Hematopoietic multipotent progenitor cell treated with erythropoietin and hydrocortisone succinate and interleukin-3 and kit ligand, for 8 days (in vitro differentiated cells): ENCODE data around the gene TP53TG5.
A peak's percentile ranks its signal among the peaks of the same experiment; 100 is the strongest.

Experiments used
- DNase-seq: peaks from one replicate; pipeline ENCODE4 v3.0.0-alpha.2; 2015

TP53TG5 gene

DNA sequence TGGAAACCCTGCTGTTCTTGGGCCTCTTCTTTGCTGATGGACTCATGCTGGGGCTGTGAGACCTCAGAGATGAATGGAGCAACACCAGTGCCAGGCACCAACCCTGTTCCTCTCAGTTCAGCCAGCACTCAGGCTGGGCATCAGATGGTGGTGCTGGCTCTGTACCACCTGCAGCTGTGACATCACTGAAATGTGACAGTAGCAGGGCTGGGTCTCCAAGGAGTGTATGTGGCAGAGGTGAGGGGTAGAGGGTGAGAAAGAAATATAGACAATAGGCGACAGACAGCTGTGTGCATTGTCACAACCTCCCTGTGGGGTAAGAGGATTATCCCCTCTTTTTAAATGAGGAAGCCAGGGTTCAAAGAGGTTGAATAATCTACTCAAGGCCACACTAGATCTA is at the start of gene TP53TG5:
TSS of gene TP53TG5 (minus strand) at position 135 of the 400 bp plus-strand sequence. CDS start at position 46, 89 bp downstream.
- DNase-seq = no peak

DNA sequence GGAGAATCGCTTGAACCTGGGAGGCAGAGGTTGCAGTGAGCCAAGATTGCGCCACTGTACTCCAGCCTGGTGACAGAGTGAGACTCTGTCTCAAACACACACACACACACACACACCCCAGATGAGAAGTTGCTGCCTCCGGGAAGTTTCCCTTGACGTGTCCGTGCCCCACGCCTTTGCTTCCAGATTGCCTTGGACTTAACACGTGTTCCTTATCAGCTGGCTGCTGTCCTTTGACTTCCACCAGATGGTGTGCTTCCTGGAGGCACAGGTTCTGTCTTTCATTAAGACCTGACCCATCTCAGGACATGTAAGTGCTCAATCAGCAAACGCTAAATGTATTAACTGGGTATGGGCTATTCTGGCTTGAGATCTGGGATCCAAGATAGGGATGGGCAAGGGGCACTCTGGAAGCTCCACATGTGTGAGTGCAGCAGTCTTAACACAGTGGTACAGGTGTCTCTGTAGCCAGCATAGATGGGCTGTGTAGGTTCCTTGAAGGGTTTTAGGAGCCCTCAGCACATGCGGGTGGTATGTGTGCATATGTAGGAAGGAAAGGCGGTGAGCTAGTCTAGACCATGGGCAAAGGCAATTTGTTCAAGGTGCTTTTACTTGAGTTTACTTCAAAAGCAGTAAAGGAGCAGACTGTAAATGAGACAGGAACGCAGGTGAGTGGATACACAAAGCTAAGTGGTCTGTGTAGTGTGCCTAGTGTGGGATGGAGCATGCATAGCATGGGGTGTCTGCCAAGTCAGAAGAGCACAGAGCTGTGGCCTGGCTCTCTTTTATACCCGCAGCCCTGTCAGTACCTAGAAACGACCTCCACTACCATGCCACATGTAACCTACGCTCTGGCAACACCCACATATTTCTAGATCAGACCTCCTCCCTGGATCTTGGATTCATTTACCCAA is 49.4 kb upstream of the TP53TG5 start:
- DNase-seq = peak; percentile 35

- no peak for DNase-seq
Observed at GRCh38 chr20:45426320-45427016, 48.3 kb upstream of the TP53TG5 start.

DNA sequence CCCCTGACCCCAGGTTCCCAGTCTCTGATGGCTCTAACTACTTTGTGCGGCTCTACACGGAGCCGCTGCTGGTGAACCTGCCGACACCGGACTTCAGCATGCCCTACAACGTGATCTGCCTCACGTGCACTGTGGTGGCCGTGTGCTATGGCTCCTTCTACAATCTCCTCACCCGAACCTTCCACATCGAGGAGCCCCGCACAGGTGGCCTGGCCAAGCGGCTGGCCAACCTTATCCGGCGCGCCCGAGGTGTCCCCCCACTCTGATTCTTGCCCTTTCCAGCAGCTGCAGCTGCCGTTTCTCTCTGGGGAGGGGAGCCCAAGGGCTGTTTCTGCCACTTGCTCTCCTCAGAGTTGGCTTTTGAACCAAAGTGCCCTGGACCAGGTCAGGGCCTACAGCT is 47.4 kb upstream of the TP53TG5 start:
- DNase-seq = no peak

GRCh38 chr20:45423700-45424099 is 45.6 kb upstream of the TP53TG5 start:
- no peak for DNase-seq

DNA sequence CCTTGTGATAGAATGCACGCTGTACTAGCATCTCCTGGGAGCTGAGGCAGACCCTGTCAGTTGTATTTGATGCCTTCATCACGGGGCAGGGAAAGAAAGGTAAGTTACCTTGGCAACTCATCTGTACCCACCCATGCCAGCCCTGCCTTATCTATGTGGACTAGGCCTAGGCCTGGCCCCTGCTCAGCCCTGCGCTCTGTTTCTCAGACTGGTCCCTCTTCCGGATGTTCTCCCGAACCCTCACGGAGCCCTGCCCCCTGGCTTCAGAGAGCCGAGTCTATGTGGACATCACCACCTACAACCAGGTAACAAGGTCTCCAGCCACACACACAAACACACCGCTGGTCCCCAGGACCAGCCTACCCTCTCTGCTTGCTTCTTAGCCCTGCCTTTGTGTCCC is 42.0 kb upstream of the TP53TG5 start:
- no peak for DNase-seq

- DNase-seq = peak; percentile 89
Observed at GRCh38 chr20:45419188-45420091, 41.3 kb upstream of the TP53TG5 start.

- no peak for DNase-seq
Observed at GRCh38 chr20:45416917-45417316, 38.8 kb upstream of the TP53TG5 start.

- peak; percentile 92 for DNase-seq
Observed at GRCh38 chr20:45415822-45416637, 37.9 kb upstream of the TP53TG5 start, which contains the start of gene PIGT. Gene PIGT, plus strand, starts transcription at chr20:45416141. Its CDS starts 16 bp downstream, at chr20:45416157.

- DNase-seq = no peak
Observed at GRCh38 chr20:45413479-45413878, 35.4 kb upstream of the TP53TG5 start.

DNA sequence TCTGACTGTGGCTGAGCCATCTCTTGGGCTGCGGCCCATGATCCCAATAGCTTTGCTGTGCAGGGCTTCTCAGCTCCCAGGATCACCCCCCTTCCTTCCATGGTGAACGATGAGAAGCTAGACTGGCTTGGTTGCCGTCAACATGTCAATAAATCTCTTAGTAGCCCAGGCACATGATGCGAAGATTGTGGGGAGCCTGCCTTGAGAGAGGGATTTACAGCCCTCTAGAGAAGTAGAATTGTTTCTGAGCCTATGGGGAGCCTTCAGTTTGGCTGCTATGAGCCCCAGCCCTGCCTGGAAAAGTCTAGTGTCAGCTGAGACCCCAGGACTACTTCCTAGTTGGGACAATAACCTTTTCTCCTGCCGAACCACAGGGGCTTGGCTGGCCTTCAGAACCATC is 34.5 kb upstream of the TP53TG5 start:
- DNase-seq = no peak

DNA sequence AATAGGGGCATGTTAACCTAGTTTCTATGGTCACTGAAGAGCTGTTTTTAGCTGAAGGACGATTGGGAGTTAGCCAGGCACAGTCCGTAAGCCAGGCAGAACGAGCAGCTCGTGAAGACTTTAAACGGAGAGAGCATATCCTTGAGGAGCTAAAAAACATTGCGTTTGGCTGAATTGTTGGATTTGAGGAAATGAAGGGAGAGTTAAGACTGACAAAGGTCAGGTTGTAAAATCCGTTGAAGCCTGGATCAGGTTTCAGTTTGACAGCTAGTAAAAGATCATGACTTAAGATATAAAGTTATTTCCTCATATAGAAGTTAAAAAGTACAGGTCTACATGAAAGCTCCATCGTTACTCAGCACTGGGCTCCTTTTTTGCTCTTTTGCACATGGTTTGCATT is 32.8 kb upstream of the TP53TG5 start:
- no peak for DNase-seq

DNA sequence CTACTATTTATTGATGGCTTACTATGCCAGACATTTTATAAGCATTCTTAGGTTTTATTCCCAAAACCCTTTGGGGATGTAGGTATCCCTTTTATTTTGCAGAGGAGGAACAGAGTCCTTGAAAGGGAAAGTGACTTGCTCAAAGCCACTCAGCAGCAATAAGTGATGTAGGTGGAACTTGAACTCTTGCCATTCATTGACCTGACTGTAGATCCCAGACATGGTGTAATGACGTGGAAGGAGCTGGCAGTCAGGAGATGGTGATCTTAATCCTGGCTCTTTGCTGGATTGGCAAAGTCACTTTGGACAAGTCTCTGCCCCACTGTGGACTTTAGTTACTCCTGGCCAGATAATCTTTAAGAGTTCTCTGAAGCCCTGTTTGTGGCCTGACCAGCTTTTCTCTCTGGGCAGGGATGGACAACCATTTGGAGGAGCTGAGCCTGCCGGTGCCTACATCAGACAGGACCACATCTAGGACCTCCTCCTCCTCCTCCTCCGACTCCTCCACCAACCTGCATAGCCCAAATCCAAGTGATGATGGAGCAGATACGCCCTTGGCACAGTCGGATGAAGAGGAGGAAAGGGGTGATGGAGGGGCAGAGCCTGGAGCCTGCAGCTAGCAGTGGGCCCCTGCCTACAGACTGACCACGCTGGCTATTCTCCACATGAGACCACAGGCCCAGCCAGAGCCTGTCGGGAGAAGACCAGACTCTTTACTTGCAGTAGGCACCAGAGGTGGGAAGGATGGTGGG is 31.6 kb upstream of the TP53TG5 start:
- no peak for DNase-seq

- no peak for DNase-seq
Observed at GRCh38 chr20:45408646-45409213, 30.6 kb upstream of the TP53TG5 start.

GRCh38 chr20:45407783-45408645 is 29.9 kb upstream of the TP53TG5 start, which contains the start of gene DBNDD2:
Gene DBNDD2, plus strand, starts transcription at chr20:45408289. Its CDS starts 179 bp downstream, at chr20:45408468.
- no peak for DNase-seq

DNA sequence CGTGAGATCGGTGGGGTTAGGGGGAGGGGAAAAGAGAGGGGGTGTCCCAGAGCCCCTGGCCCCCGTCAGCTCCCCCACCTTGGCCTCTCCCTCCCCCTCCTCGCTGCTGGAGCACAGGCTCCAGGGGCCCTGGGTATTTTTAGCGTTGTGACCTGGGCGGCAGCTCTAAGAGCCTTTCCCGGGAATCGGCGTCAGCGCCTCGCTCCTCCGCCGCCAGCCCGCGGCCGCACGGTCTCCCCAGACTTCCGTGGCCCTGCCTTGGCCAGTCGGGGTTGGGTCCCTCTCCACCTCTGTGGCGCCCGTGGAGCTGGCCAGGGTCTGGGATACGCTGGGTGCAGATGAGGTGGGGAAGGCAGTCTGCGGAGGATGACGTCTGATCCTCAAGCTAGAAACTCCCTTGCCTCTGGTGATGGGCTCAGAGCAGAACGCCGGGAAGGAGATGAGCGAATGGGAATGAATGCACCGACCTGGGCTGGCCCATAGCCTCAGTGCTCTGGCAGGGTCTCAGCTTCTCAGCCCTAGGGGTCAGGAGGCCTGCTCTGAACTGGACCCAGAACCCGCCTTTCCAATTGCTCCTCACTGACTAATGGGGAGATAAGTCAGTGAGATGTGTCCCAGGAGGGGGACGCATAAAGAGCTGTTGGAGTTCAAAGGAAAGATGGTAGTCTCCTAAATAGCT is 29.1 kb upstream of the TP53TG5 start:
- no peak for DNase-seq

- DNase-seq = no peak
Observed at GRCh38 chr20:45406260-45407066, 28.3 kb upstream of the TP53TG5 start.

- no peak for DNase-seq
Observed at GRCh38 chr20:45405571-45406259, 27.6 kb upstream of the TP53TG5 start.
